Endometrium (tissue), 2 donors: ENCODE results near the gene MTHFD1.
"Not testable (repeated sequence)": the region's sequence is repeated elsewhere in the genome, so short reads cannot be mapped to it uniquely, and the experiment has no call there.

Experiments
- FAIRE-seq: peaks from 2 replicates; lab custom pipeline; 2012; peaks lifted over from hg19 to GRCh38; lab: Jason Lieb, UNC
- donor health status: control.
- donor health status: control.

MTHFD1 gene

GRCh38 chr14:64387782-64388532, at the start of gene MTHFD1:
Gene MTHFD1, plus strand, starts transcription at chr14:64388353. Its CDS starts 75 bp downstream, at chr14:64388428.
- peak; percentile 96 for FAIRE-seq

- peak; percentile 90 for FAIRE-seq
Measured at GRCh38 chr14:64338616-64339316, 49.4 kb upstream of the MTHFD1 start.

GRCh38 chr14:64340560-64341196, 47.5 kb upstream of the MTHFD1 start:
- FAIRE-seq = no peak

- FAIRE-seq = no peak
Measured at GRCh38 chr14:64347748-64348147, 40.4 kb upstream of the MTHFD1 start.

- FAIRE-seq = no peak
Measured at GRCh38 chr14:64349741-64350490, 38.2 kb upstream of the MTHFD1 start.

GRCh38 chr14:64363265-64363846, 24.8 kb upstream of the MTHFD1 start:
- no peak for FAIRE-seq

- FAIRE-seq = no peak
Measured at GRCh38 chr14:64364907-64365306, 23.2 kb upstream of the MTHFD1 start.

GRCh38 chr14:64365358-64365889, 22.7 kb upstream of the MTHFD1 start:
- FAIRE-seq = not testable (repeated sequence)

GRCh38 chr14:64369201-64369600, 19.0 kb upstream of the MTHFD1 start:
- no peak for FAIRE-seq

- no peak for FAIRE-seq
Measured at GRCh38 chr14:64387232-64387781, 846 bp upstream of the MTHFD1 start.

- FAIRE-seq = no peak
Measured at GRCh38 chr14:64388533-64389285, 556 bp downstream of the MTHFD1 start.

GRCh38 chr14:64391113-64391725, 3.1 kb downstream of the MTHFD1 start:
- no peak for FAIRE-seq

GRCh38 chr14:64391986-64392385, 3.8 kb downstream of the MTHFD1 start:
- FAIRE-seq = no peak

GRCh38 chr14:64393189-64393726, 5.1 kb downstream of the MTHFD1 start:
- FAIRE-seq = not testable (repeated sequence)

GRCh38 chr14:64394423-64394822, 6.3 kb downstream of the MTHFD1 start:
- FAIRE-seq = no peak

- no peak for FAIRE-seq
Measured at GRCh38 chr14:64394977-64395633, 7.0 kb downstream of the MTHFD1 start.

- no peak for FAIRE-seq
Measured at GRCh38 chr14:64400829-64401459, 12.8 kb downstream of the MTHFD1 start.

GRCh38 chr14:64401949-64402348, 13.8 kb downstream of the MTHFD1 start:
- no peak for FAIRE-seq

- FAIRE-seq = no peak
Measured at GRCh38 chr14:64405295-64405694, 17.1 kb downstream of the MTHFD1 start.
